Umbilical cord (tissue), 2 donors: Measurements from ENCODE around the gene CDC42BPA. TPM values are rescaled to one million over a fixed set of nuclear protein-coding genes. Genes with fewer than 3 reads are reported as not detected.
"Not testable (repeated sequence)": the region's sequence is repeated elsewhere in the genome, so short reads cannot be mapped to it uniquely, and the experiment has no call there.

Experiments
- DNase-seq: peaks from one replicate; pipeline ENCODE4 v3.0.0-alpha.2; 2015; ENCODE audit warnings: low spot score
- total RNA-seq: library from RNA; depleted of rRNA; stranded (reverse); fragments of >200 nt; gene quantifications from one replicate; pipeline ENCODE4 v1.2.3, GENCODE V29; 2014; ENCODE audit warnings: low replicate concordance; ENCODE audit not compliant: insufficient read depth

The CDC42BPA gene
- total RNA-seq, 1 donor from 2014 or later: 110 TPM

GRCh38 chr1:227336136-227336535, 17.8 kb upstream of the CDC42BPA start:
- not testable (repeated sequence) for DNase-seq

GRCh38 chr1:227335242-227336020, 17.1 kb upstream of the CDC42BPA start:
- DNase-seq: no peak

- no peak for DNase-seq
These were observed 15.1 kb upstream of the CDC42BPA start for GRCh38 chr1:227333423-227333822.

DNA sequence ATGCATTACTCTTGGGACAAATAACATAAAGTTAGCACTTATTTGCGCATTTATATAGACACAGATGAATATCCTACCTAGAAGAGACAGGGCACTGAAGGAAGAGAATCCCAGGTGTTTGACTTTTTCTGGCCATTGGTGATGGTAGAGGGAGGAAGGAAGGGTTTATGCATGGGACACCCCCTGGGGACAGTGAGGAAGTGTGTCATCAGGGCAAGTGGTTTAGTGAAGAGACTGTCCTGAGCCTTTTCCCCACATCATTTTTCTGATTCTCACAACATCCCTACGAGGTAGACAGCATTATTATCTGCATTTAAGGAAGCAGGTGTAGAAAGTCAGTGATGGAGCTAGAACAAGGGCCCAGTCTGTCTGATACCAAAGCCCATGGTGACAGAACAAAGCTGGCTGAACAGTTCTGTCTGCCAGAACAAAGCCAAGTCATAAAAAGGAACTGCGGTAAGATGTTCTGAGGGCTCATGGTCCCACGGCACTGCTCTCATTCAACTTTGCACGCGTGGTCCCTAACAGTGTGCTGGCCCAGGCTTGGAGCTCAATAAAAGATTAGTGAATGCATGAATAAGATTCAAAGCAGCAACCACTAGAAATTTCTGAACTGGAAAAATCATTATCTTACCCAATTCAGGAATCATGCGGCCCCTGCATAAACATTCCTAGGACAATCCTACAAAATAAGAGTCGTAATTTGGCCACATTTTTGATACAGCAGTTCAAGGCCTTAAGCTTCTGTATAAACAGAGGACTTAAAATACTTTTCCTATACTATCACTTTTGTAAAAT, 12.2 kb upstream of the CDC42BPA start:
- DNase-seq: peak; percentile 66

DNA sequence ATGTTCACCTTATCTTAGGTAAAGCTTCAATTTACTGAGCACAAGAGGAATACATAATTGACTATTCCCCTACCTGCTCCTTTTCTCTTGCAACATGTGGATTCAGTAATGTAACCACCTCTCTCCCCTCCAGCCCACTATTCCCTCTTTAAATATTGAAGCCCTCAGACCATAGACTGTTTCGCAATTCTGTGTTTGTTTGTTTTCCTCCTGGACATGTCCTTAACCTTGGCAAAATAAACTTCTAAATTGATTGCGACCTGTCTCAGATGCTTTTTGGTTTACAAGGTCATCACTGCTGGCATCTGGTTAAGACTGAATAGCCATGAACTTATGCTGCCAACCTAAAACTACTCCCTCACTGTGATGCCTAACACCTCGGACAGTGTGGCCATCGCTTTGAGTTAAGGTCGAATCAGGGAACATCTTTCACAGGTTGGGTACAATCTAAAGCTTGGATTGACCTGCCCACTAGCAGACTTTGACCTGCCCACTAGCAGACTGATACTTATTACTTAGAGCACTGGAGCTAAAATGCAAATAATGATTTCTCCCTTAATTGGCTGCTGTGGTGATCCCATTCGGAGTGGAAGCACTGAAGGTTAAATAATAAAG, 10.2 kb upstream of the CDC42BPA start:
- DNase-seq: no peak

- DNase-seq: no peak
These were observed 6.9 kb upstream of the CDC42BPA start for GRCh38 chr1:227325156-227325555.

DNA sequence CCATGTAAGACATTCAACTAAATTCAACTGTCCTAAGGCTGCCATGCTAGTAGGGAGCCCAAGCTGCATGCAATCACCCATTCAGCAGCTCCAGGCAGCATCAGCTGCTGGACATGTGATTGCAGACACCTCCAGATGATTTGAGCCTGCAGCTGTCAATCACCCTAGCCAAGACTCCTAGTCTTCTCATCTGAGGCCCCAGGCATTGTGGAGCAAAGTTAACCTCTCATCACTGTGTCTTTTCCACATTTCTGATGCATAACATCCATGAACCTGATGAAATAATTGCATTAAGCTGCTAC, 5.6 kb upstream of the CDC42BPA start:
- no peak for DNase-seq

- DNase-seq: no peak
These were observed 5.1 kb upstream of the CDC42BPA start for GRCh38 chr1:227323171-227323966.

GRCh38 chr1:227322376-227322775, 4.1 kb upstream of the CDC42BPA start:
- DNase-seq: no peak

DNA sequence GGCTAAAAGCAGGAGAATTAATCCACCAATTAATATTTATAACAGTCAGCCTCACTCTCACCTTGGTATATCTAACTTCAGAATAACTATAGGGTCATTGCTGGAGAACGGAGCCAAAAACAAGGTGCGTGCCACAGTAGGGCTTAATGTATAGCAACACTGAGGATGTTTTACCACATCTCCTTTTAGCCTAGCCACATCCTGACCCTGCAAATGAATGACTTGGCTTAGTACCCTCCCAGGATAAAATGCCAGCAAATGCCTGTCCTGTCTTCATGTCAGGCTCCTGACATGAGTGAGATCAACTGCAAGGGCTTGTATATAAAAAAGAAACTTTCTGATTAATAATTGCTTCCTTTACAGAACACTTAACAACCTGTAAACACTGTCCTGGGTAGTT, 2.7 kb upstream of the CDC42BPA start:
- DNase-seq: no peak

GRCh38 chr1:227320476-227320875, 2.2 kb upstream of the CDC42BPA start:
- no peak for DNase-seq

DNA sequence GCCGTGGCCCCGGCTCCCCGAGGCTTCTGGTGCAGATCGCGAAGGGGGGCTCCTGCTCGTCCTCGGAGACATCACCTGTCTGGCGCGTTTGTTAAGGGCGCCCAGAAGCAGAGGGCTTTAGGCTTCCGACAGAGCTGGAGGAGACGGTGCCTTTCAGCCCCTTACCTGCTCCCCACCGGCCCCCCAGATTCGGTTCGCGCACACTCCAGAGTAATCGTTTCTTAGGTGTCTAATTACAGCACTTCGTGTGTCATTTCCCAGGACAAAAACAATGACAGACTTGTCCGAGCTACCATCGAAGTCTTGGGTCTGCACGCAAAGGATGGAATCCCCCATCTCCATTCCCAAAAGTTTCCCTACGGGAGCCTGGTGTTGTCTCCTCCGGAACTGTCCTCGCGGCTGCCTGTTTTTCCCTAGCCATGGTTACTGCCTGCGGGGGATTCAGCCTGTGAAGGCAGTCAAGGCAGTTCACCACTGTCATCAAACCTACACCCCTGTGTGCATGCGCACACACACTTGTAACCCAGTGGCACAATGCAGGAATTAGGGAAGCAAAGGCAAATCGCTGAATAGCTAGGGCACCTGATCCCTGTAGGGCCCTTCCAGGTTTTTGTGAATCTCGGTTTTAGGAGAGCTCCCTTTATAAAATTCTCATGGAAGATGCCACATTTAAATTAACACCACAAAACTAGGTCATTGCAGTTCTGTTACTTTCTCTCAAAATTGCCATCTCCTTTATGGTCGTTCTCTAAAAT, 738 bp upstream of the CDC42BPA start:
- DNase-seq: peak; percentile 72

DNA sequence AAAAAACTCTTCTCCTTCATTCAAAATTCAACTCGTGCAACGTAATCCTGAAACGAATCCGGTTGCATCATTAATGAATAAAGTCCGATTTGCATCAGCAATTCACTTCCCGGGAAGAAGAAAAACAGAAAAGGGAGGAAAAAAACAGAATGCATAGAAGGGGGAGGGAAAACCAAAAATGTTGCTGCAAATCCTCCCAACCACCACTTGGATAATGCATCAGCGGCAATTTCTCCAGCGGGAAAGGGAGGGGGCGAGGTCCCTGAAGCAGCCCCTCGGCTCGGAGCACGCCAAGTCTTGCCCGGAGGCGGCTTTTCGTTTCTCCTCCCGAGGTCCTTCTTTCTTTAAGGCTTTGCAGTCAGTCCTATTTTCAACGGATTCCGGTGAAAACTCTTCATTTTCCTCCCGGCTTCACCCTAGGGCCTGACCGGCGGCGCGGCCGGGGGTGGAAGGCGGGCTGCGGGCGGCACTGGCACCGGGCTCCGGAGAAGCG, 723 bp downstream of the CDC42BPA start:
- peak; percentile 76 for DNase-seq

GRCh38 chr1:227317011-227317451, 1.3 kb downstream of the CDC42BPA start:
- DNase-seq: peak; percentile 48

GRCh38 chr1:227316456-227316855, 1.8 kb downstream of the CDC42BPA start:
- DNase-seq: no peak

DNA sequence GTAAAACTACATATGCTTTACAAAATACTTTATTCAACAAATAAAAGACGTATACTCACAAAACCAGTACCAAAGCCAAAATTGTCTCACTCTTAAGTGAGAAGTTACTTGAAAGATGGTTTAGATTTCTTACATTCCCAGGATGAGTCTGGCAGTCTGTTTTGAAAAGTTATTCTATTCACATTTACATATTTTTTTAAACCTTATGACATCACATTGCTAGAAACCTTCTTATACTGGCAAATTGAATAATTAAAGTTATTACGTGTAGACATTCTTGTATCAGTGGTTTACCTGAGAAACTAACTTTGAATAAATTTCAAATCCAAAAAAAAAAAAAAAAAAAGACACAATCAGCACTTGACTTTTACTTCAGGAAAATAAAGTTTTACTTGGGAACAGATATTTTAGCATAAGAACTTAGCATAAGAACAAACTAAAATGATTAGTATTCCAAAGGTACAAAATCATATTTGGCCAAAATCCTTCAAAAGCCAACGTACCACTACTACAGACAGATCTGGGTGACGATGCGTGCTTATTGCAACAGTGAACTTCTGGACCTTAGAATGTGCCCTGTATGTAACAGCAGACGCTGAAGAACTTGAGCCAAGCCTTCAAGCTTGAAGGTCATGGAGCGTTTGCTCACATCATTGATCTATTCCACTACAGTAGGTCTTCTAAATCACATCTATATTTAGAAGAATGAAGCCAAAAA, 2.5 kb downstream of the CDC42BPA start:
- peak; percentile 73 for DNase-seq

DNA sequence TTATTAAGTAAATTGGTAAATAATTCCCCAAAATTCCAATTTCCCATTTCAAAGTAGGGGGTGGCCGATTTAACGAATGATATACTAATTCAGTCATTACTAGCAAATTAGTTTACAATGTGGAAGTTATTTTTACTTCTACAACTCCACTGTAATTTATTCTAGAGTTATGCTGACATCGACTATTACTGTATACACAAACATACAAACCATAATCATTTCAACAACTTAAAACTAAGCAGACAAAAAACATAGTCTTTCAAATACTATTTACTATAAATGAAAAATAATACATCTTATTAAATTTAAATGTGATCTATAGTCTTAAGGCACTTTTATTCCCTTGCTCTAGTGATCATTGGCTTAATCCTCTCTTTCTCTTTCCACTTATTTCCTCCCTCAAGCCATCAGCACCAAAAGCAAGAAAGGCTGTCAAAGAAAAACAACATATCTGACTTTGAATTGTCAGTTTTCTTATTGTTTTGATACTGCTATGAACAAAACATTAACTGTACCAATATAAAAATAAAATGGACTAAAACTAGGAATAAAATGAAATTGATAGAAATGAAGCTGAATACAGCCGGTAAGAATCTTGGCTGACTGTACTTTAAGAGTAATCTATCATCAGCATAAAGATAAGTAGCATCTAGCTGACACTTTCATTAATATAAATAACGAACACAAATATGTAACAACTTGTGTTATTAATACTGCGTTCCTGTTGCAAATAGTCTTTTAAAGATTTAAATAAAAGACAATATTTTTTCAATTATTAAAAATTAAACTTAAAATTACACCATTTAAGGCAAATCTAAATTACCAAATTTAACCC, 4.1 kb downstream of the CDC42BPA start:
- DNase-seq: peak; percentile 21

GRCh38 chr1:227312361-227313025, 5.8 kb downstream of the CDC42BPA start:
- DNase-seq: no peak
